ENCODE results near the gene NAP1L3.

NAP1L3 gene, protein sequence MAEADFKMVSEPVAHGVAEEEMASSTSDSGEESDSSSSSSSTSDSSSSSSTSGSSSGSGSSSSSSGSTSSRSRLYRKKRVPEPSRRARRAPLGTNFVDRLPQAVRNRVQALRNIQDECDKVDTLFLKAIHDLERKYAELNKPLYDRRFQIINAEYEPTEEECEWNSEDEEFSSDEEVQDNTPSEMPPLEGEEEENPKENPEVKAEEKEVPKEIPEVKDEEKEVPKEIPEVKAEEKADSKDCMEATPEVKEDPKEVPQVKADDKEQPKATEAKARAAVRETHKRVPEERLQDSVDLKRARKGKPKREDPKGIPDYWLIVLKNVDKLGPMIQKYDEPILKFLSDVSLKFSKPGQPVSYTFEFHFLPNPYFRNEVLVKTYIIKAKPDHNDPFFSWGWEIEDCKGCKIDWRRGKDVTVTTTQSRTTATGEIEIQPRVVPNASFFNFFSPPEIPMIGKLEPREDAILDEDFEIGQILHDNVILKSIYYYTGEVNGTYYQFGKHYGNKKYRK

DNA sequence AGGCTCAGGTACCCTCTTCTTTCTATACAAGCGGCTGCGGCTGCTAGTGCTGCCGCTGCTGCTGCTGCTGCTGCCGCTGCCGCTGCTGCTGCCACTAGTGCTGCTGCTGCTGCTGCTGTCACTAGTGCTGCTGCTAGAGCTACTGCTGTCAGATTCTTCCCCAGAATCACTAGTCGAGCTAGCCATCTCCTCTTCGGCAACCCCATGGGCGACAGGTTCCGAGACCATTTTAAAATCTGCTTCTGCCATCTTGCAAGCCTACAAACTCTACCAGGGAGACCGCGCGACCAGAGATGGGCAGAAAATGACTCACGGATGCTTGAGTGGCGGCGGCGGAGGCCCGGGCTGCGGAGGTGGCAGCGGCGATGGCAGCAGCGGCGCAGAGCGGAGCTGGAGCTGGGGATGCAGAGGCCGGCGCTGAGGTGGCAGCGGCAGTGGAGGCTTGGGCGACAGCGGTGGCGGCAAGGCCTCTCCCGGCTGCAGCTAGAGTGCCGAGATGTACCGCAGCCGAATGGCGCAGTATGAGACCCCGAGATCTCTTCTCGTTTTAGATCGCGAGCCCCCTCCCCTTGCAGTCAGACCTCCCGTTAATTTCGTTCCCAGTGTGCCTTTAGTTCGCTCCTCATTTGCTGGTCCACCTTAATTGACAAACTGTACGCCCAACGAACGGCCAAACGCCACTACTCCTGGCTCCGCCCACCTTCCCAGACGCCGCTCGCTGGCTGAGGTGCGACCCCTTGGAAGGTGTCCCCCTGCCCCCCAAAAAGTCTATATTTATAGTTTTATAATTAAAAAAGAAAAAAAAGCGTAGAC is at the start of gene NAP1L3:
NAP1L3 (minus strand) TSS at position 523 of the 813 bp plus-strand sequence; CDS start at position 249, 274 bp downstream.
- no peak for FAIRE-seq

DNA sequence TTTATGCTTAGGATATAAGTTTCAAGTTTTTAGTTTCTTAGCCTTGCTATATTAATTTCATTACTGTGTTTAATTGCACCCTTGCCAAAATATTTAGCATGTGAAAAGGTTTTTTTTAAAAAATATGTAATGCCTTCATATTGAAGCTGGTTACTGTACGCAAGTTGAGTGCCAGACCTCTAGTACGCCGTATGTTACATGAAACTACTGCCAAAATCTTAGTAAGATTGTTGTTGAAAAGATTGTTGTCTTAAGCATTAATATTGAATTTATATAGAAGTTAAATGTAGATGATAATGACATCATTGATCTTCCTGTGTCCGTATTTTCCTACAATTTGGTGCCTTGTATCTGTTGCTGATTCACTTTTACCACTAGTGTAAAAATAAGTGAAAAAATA is 37.7 kb upstream of the NAP1L3 start:
- FAIRE-seq, result no peak

DNA sequence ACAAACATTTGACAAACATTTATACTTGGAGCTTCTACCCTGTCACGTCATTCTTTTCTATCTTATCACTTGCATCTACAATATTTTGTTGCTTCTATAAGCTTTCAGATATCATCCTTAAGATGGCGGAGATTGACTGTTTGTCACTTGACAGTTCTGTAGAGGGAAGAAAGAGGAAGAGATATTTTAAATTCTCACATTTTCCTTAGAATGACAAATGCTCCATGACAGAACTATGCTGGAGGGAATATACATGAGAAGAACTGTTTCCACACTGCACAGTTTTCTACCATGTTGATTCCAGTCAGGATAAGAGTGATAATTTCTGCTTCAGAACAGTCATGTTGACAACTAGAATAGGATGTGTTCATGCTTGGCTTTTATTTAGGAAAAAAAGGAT is 30.3 kb upstream of the NAP1L3 start:
- FAIRE-seq, result no peak

DNA sequence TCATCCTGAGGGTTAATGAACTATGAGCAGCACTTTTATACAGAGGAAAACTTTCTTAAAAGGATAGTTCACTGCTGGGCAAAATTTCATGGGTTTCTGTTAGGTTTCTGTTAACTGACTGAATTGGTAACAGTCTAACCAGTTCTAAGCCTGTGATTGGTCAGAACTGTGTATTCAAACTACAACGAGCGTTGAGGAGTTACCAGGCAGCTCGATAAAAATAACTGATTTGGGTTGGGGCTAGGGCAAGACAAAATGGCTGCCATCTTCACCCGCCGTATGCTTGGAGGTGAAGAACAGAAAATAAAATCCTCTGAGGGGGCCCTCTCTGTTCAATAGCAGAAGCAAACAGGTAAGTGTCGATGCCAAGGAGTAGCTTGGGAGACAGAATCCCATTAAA is 22.6 kb upstream of the NAP1L3 start:
- FAIRE-seq, result no peak

DNA sequence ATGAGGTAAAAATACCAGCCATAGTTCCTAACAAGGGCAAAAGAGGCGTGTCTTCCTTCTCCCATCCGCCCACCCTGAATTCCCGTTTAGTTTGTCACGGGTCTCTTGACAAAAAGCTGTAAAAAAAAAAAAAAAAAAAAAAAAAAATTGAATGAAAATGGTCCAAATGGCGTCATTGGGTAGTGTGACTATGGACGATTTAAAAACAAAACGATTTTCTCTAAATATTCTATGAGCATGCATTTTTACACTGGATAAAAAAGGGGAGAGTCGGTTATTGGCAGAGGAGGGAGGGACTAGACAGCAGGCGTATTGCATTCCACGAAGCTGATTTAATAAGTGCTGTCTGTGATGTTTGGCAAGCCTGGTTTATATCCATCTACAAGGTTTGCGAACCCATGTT is 492 bp upstream of the NAP1L3 start, which contains the start of gene FAM133A:
FAM133A (plus strand) TSS at position 338 of the 403 bp plus-strand sequence. CDS start 35,214 bp downstream, outside the sequence.
- FAIRE-seq, result no peak

DNA sequence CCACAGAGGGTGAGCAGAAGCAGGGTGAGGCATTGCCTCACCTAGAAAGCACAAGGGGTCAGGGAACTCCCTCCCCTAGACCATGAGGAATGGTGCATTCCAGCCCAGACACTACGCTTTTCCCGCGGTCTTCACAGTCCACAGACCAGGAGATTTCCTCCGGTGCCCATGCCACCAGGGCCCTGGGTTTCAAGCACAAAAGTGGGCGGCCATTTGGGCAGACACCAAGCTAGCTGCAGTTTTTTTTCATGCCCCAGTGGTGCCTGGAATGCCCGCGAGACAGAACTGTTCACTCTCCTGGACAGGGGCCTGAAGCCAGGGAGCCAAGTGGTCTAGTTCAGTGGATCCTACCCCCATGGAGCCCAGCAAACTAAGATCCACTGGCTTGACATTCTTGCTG is 12.8 kb downstream of the NAP1L3 start:
- FAIRE-seq, result no peak

DNA sequence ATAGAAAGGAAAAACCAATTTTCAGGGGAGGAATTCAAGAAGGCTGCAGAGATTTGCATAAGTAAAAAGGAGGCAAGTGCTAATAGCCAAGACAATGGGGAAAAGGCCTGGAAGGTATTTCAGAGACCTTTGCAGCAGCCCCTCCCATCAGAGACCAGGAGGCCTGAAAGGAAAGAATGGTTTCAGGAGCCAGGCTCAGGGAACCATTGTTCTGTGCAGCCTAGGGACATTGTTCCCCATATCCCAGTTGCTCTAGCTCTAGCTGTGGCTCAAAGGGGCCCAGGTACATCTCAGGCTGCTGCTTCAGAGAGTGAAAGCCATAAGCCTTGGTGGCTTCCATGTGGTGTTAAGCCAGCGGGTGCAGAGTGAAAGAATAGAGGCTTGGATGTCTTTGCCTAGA is 24.0 kb downstream of the NAP1L3 start:
- FAIRE-seq, result no peak

DNA sequence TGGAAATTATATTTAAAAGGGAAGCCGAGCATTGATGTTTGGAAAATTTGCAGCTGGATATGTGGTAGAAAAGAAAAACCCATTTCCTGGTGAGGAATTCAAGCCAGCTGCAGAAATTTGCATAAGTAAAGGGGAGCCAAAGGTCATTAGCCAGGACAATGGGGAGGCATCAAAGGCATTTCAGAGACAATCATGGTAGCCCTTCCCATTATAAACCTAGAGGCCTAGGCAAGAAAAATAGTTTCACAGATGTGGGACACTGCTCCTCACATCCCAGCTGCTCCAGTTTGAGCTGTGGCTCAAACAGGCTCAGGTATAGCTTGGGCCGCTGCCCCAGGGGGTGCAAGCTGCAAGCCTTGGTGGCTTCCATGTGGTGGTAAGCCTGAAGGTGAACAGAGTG is 35.8 kb downstream of the NAP1L3 start:
- no peak for FAIRE-seq

All from colon (tissue), 2 donors.